Renal cortex interstitium (tissue), 11 donors: ENCODE data around the gene GRIFIN. TPM values are rescaled to one million over a fixed set of nuclear protein-coding genes. Genes with fewer than 3 reads are reported as not detected.

ENCODE experiments used
- DNase-seq, 11 donors: peaks; one replicate each; pipeline ENCODE4 v3.0.0-alpha.2; 2013; ENCODE audit warnings: low read depth in 9 of 11, low spot score in 4 of 11; ENCODE audit errors: extremely low read depth in 1 of 11
- polyA plus RNA-seq, 3 donors: library from polyadenylated mRNA; unstranded; fragments of 120-200 nt; gene quantifications; one replicate each; pipeline ENCODE4 v1.2.1, GENCODE V29; 2013; ENCODE audit not compliant: insufficient read length in 3 of 3

Gene GRIFIN
- polyA plus RNA-seq, 3 donors, result not detected

- DNase-seq, result no peak
Measured at GRCh38 chr7:2484868-2485267, 8.7 kb upstream of the GRIFIN start.

GRCh38 chr7:2483494-2483893 is 7.3 kb upstream of the GRIFIN start:
- DNase-seq, result no peak

GRCh38 chr7:2482725-2483451 is 6.7 kb upstream of the GRIFIN start:
- DNase-seq, result no peak

- no peak for DNase-seq
Measured at GRCh38 chr7:2481195-2481594, 5.0 kb upstream of the GRIFIN start.

GRCh38 chr7:2480070-2480408 is 3.8 kb upstream of the GRIFIN start:
- DNase-seq, result peak in 5 of 11 donors; percentile 48 to 59 (median 54)

GRCh38 chr7:2479276-2480069 is 3.3 kb upstream of the GRIFIN start:
- DNase-seq, result no peak

GRCh38 chr7:2478800-2479199 is 2.6 kb upstream of the GRIFIN start:
- DNase-seq, result no peak

GRCh38 chr7:2478399-2478785 is 2.2 kb upstream of the GRIFIN start:
- no peak for DNase-seq

GRCh38 chr7:2477447-2478398 is 1.5 kb upstream of the GRIFIN start:
- DNase-seq, result peak in 4 of 11 donors; percentile 34 to 55 (median 46)

- no peak for DNase-seq
Measured at GRCh38 chr7:2476776-2477446, 713 bp upstream of the GRIFIN start.

- no peak for DNase-seq
Measured at GRCh38 chr7:2475678-2476015, 551 bp downstream of the GRIFIN start.

GRCh38 chr7:2474813-2475677 is 1.2 kb downstream of the GRIFIN start:
- no peak for DNase-seq

- no peak for DNase-seq
Measured at GRCh38 chr7:2474224-2474623, 2.0 kb downstream of the GRIFIN start.

GRCh38 chr7:2473496-2474180 is 2.6 kb downstream of the GRIFIN start:
- DNase-seq, result no peak

GRCh38 chr7:2472739-2473138 is 3.5 kb downstream of the GRIFIN start:
- no peak for DNase-seq

- DNase-seq, result peak in 1 of 11 donors; percentile 52
Measured at GRCh38 chr7:2471396-2471795, 4.8 kb downstream of the GRIFIN start.

GRCh38 chr7:2471022-2471329 is 5.2 kb downstream of the GRIFIN start:
- DNase-seq, result no peak
